NCI-H446 treated with DMSO at 0.1 percent for 48 hours (cell line): Measurements from ENCODE around the gene RALBP1.
"Not testable (repeated sequence)": the region's sequence is repeated elsewhere in the genome, so short reads cannot be mapped to it uniquely, and the experiment has no call there.

Experiments used
- DNase-seq: peaks from one replicate; lab custom pipeline; 2025; lab: John Stamatoyannopoulos, UW

Gene RALBP1

DNA sequence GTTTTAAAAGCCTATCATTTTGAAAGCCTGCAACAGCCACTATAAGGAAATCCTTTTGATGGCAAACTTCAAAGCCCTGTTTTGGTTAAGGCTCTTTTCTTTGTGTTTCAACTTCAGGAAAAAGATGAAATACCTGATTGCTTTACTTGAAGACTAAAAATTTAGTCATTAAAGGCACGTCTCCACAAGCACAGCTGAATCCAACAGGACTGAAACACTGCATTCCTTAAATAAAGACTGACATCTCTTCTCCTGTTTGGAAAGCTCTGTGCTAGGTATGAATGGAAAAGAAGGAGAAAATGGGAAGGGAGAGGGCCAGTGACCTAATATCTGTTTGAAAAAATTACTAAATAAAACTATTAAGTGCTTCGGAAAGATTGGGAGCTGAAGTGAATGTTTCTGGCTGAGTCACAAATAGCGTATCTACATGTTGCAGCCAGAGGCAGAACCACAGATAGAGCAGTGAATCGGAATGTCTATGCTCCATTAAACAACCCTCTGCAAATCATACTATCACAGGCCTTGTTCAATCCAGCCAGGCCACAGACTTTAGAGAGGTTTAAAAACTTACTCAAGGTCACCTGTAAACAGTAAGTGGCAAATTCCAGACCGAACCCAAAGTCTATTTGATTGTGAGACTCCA is 21.1 kb upstream of the RALBP1 start:
- no peak for DNase-seq

GRCh38 chr18:9455718-9456511 is 19.4 kb upstream of the RALBP1 start:
- DNase-seq: no peak

GRCh38 chr18:9466127-9466526 is 9.2 kb upstream of the RALBP1 start:
- no peak for DNase-seq

- DNase-seq: no peak
These were observed 8.5 kb upstream of the RALBP1 start for GRCh38 chr18:9466846-9467245.

DNA sequence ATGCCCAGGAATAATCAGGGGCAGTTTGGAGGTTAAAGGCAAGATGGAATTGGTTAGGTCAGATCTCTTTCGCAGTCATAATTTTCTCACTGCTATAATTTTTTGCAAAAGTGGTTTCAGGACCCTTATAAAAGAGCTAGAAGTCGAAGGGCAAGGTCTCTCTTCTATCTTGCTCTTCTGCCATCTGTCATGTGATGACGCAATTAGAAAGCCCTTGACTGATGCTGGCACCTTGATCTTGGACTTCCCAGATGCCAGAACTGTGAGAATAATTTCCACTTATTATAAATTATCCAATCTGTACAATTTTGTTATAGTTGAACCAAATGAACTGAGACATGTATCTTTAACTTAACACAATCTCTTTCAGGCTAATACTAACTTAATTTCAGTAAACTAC is 6.3 kb upstream of the RALBP1 start:
- no peak for DNase-seq

- DNase-seq: no peak
These were observed 5.6 kb upstream of the RALBP1 start for GRCh38 chr18:9469685-9470084.

DNA sequence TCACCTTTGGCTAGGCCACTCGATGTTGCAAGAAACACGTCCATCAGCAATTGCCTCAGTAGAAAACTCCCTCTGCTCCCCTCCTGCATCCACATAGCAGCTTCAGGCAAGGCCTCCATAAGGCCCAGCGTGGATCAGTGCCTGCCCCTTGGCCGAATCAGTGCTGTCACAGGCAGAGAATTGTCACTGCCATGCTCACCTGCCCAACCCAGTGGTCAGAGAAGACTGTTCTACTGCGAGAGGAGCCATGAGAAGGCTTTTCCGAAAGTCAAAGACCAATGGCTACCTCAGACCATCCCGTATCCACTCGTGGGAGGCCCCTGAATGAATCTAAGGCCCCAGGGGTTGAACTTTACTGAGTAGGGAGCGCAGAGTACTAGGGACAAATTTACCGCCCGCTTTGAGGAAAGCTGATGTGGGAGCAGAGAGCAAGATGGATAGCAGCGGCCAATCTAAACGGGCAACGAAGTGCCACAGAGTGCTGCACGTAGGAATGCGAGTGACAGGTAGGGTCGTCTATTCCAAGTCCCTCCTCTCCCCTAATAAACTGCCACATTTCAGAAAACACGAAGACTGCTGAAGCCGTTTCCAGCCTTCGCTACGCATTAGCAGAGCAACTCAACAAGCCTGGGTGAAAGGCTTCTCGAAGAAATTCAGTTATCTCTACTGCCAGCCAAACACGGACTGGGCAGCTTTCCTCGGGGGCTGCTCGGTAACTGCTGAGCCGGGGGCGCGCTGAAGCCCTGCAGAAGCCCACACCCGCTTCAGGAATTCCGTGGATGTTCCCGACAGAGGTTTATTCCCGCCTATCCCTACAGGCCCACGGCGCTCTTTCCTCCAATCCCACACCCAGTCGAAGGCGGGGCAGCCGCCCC is 968 bp upstream of the RALBP1 start:
- DNase-seq: peak; percentile 75

- no peak for DNase-seq
These were observed 604 bp downstream of the RALBP1 start for GRCh38 chr18:9475643-9476591.

DNA sequence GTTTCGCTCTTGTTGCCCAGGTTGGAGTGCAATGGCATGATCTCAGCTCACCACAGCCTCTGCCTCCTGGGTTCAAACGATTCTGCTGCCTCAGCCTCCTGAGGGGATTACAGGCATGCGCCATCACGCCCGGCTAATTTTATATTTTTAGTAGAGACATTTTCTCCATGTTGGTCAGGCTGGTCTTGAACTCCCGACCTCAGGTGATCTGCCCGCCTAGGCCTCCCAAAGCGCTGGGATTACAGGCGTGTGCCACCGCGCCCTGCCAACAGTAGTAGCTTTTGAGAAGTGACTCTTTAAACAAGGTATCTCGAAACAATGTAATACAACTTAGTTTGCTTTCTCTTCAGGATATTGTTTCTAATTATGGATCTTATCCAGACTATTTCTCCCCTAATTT is 1.6 kb downstream of the RALBP1 start:
- not testable (repeated sequence) for DNase-seq

GRCh38 chr18:9477509-9477908 is 2.2 kb downstream of the RALBP1 start:
- no peak for DNase-seq

DNA sequence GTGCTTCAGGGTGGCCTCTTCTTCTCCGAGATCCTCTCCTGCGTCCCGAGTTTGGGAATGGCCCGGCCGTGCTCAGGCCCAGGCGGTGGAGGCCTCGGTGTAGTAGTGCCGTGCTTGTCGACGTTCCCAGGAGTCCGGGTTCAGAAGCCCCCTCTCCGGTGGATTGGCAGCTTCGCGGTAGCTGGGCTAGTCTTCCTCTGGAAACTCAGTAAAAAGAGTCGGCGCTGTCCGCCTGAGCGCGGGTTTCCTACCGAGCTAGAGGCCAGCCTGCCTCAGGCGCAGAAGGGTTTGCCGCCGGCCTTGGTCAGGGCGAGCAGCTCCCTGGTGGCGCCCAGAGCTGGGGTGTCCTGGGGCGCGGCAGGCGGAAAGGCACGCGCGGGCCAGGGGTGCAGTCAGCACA is 3.2 kb downstream of the RALBP1 start:
- no peak for DNase-seq

GRCh38 chr18:9482790-9483189 is 7.5 kb downstream of the RALBP1 start:
- DNase-seq: no peak

DNA sequence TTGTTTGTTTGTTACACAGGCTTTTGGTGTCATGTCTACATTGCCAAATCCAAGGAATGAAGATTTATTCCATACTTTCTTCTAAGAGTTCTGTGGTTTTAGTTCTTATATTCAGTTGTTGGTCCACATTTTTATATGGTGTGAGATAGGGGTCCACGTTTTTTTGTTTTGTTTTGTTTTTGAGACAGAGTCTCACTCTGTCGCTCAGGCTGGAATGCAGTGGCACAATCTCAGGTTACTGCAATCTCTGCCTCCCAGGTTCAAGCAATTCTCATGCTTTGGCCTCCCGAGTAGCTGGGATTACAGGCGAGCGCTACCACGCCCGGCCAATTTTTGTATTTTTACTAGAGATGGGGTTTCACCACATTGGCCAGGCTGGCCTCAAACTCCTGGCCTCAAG is 8.2 kb downstream of the RALBP1 start:
- no peak for DNase-seq

- not testable (repeated sequence) for DNase-seq
These were observed 9.5 kb downstream of the RALBP1 start for GRCh38 chr18:9484856-9485255.

- DNase-seq: no peak
These were observed 13.2 kb downstream of the RALBP1 start for GRCh38 chr18:9488538-9488937.

DNA sequence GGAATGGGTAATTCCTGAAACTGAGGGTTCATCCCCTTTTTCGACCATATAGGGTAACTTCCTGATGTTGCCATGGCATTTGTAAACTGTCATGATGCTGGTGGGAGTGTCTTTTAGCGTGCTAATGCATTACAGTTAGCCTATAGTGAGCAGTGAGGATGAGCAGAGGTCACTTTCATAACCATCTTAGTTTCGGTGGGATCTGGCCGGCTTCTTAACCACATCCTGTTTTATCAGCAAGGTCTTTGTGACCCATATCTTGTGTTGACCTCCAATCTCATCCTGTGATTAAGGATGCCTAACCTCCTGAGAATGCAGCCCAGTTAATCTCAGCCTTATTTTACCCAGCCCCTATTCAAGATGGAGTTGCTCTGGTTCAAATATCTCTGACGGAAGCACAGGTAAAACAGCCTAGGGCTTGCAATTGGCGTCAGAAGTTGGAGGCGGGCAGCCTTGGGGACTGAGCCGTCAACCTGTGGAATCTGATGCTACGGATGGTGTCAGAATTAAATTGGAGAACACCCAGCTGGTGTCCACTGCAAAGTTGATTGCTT is 19.5 kb downstream of the RALBP1 start:
- DNase-seq: no peak

GRCh38 chr18:9495465-9495864 is 20.2 kb downstream of the RALBP1 start:
- no peak for DNase-seq

GRCh38 chr18:9495916-9496705 is 20.8 kb downstream of the RALBP1 start:
- no peak for DNase-seq

GRCh38 chr18:9506046-9506792 is 30.9 kb downstream of the RALBP1 start:
- peak; percentile 68 for DNase-seq
